Mononuclear cell (primary cell): ENCODE results near the gene DHRS3. TPM values are rescaled to one million over a fixed set of nuclear protein-coding genes. Genes with fewer than 3 reads are reported as not detected.
A peak's percentile ranks its signal among the peaks of the same experiment; 100 is the strongest.
"Not testable (repeated sequence)": the region's sequence is repeated elsewhere in the genome, so short reads cannot be mapped to it uniquely, and the experiment has no call there.

Source experiments
- H3K27me3 ChIP-seq: 2 replicates; pipeline ENCODE4 v1.6.0; 2011; ENCODE audit warnings: low read length, control low read depth; ENCODE audit not compliant: insufficient read depth
- H3K4me1 ChIP-seq: 2 replicates; pipeline ENCODE4 v1.5.1; 2011; ENCODE audit warnings: mild to moderate bottlenecking, low read length, control low read depth; ENCODE audit not compliant: insufficient read depth
- H3K4me3 ChIP-seq: 2 replicates; pipeline ENCODE4 v1.5.1; 2011; ENCODE audit warnings: mild to moderate bottlenecking, low read length, moderate library complexity
- H3K9me3 ChIP-seq: 2 replicates; pipeline ENCODE4 v1.5.1; 2011; ENCODE audit warnings: low read depth, mild to moderate bottlenecking, control low read depth, low read length
- total RNA-seq: library from RNA; depleted of rRNA; stranded (reverse); fragments of >200 nt; gene quantifications from one replicate; pipeline ENCODE4 v1.2.3, GENCODE V29; 2012

The DHRS3 gene, protein sequence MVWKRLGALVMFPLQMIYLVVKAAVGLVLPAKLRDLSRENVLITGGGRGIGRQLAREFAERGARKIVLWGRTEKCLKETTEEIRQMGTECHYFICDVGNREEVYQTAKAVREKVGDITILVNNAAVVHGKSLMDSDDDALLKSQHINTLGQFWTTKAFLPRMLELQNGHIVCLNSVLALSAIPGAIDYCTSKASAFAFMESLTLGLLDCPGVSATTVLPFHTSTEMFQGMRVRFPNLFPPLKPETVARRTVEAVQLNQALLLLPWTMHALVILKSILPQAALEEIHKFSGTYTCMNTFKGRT
- 80.4 TPM for total RNA-seq

- H3K4me3 ChIP-seq, result peak within 1 kb of the TSS; percentile 59
Observed at GRCh38 chr1:12617901-12618660, at the start of gene DHRS3. Gene DHRS3 (minus strand): TSS chr1:12618210. CDS start chr1:12617348, 862 bp downstream.

GRCh38 chr1:12666141-12666735 is 48.2 kb upstream of the DHRS3 start:
- Histone ChIP-seq H3K9me3 (no peaks in the 10 kb centered on the region), H3K4me1 (no peaks in the 10 kb centered on the region), H3K27me3 (no peaks in the 10 kb centered on the region), H3K4me3 (no peak overlapping the region)

More at GRCh38 chr1:12617901-12618660, at the start of gene DHRS3:
- Histone ChIP-seq H3K27me3 (peaks cover 9% of the 10 kb centered on the region), H3K4me1 (peaks cover 69% of the 10 kb centered on the region), H3K9me3 (no peaks in the 10 kb centered on the region)

DNA sequence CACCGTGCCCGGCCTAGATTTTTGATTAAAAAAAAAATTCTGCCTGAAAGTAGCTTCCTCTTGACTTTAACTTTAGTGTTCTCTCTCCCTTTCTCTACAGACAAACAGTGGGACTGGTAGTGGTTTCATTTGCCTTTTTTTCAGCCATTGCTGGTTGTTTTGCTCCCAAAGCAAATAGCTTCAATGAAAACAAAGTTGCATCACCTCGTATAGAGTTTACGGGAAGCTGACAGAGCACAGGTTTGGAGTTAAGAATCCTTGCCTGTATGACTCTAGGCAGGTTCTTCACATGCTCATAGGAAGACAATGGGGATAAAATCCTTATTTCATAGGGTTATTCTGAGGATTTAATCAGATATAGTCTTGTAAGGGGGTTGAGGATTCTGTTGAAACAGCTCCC is 47.5 kb upstream of the DHRS3 start:
- Histone ChIP-seq H3K27me3 (no peaks in the 10 kb centered on the region), H3K9me3 (no peaks in the 10 kb centered on the region), H3K4me1 (no peaks in the 10 kb centered on the region), H3K4me3 (no peak overlapping the region)

DNA sequence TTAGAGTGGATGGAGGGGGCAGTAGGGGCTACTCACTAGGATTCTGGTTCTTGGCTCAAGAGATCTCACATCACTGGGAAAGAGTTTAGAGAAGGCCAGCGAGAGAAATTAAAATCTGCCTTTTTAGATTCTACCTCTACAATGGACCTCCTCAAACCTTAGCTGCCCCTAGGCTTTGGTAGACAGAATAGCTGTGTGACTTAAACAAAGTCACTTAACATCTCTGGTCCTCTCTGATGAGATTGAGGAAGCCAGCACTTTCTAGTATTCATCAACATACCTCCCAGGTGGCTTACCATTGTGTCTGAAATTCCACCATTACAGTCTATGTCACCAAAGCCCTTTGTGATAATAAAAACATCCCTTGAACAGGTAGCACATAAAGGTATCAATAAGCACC is 44.5 kb upstream of the DHRS3 start:
- Histone ChIP-seq H3K4me1 (peaks cover 3% of the 10 kb centered on the region), H3K27me3 (no peaks in the 10 kb centered on the region), H3K9me3 (no peaks in the 10 kb centered on the region), H3K4me3 (no peak overlapping the region)

- Histone ChIP-seq H3K4me1 (peaks cover 3% of the 10 kb centered on the region), H3K4me3 (no peak overlapping the region), H3K27me3 (no peaks in the 10 kb centered on the region), H3K9me3 (no peaks in the 10 kb centered on the region)
Observed at GRCh38 chr1:12661606-12662219, 43.7 kb upstream of the DHRS3 start.

- Histone ChIP-seq H3K4me1 (peaks cover 3% of the 10 kb centered on the region), H3K4me3 (no peak overlapping the region), H3K9me3 (no peaks in the 10 kb centered on the region), H3K27me3 (no peaks in the 10 kb centered on the region)
Observed at GRCh38 chr1:12658531-12659453, 40.8 kb upstream of the DHRS3 start.

DNA sequence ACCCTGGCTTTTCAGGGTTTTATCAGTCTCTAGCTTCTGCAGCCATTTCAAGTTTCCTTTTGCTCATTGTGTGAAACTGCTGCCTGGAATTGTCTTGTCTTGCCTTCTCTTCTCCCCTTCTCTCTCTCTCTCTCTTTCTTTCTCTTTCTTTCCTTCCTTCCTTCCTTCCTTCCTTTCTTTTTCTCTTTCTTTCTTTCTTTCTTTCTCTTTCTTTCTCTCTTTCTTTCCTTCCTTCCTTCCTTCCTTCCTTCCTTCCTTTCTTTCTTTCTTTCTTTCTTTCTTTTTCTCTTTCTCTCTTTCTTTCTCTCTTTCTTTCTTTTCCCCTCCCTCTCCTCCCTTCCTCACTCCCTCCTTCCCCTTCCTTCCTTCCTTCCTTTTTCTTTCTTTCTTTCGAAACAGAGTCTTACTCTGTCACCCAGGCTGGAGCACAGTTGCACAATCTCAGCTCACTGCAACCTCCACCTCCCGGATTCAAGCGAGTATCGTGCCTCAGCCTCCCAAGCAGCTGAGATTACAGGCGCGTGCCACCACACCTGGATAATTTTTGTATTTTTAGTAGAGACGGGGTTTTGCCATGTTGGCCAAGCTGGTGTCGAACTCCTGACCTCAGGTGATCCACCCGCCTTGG is 40.0 kb upstream of the DHRS3 start:
- not testable (repeated sequence) for H3K9me3 ChIP-seq, H3K27me3 ChIP-seq, H3K4me3 ChIP-seq, H3K4me1 ChIP-seq

GRCh38 chr1:12657060-12657884 is 39.3 kb upstream of the DHRS3 start:
- peaks cover 3% of the 10 kb centered on the region for H3K4me1 ChIP-seq
- no peak overlapping the region for H3K4me3 ChIP-seq
- H3K27me3 ChIP-seq, result no peaks in the 10 kb centered on the region
- H3K9me3 ChIP-seq, result no peaks in the 10 kb centered on the region

GRCh38 chr1:12656575-12656974 is 38.6 kb upstream of the DHRS3 start:
- no peaks in the 10 kb centered on the region for H3K27me3 ChIP-seq
- no peaks in the 10 kb centered on the region for H3K9me3 ChIP-seq
- peaks cover 3% of the 10 kb centered on the region for H3K4me1 ChIP-seq
- no peak overlapping the region for H3K4me3 ChIP-seq

GRCh38 chr1:12654657-12655056 is 36.6 kb upstream of the DHRS3 start:
- Histone ChIP-seq H3K9me3 (no peaks in the 10 kb centered on the region), H3K4me1 (peaks cover 3% of the 10 kb centered on the region), H3K4me3 (no peak overlapping the region), H3K27me3 (no peaks in the 10 kb centered on the region)

GRCh38 chr1:12654004-12654567 is 36.1 kb upstream of the DHRS3 start:
- Histone ChIP-seq H3K9me3 (no peaks in the 10 kb centered on the region), H3K4me1 (peaks cover 3% of the 10 kb centered on the region), H3K4me3 (no peak overlapping the region), H3K27me3 (no peaks in the 10 kb centered on the region)

- no peaks in the 10 kb centered on the region for H3K27me3 ChIP-seq
- no peaks in the 10 kb centered on the region for H3K9me3 ChIP-seq
- H3K4me1 ChIP-seq, result no peaks in the 10 kb centered on the region
- H3K4me3 ChIP-seq, result no peak overlapping the region
Observed at GRCh38 chr1:12649971-12650421, 32.0 kb upstream of the DHRS3 start.

GRCh38 chr1:12648741-12649140 is 30.7 kb upstream of the DHRS3 start:
- H3K4me3 ChIP-seq, result no peak overlapping the region
- no peaks in the 10 kb centered on the region for H3K27me3 ChIP-seq
- H3K4me1 ChIP-seq, result no peaks in the 10 kb centered on the region
- no peaks in the 10 kb centered on the region for H3K9me3 ChIP-seq
